Hepatic stellate cell (primary cell): Measurements from ENCODE around the gene CELSR1.

ENCODE experiments used
- DNase-seq: peaks from one replicate; pipeline ENCODE4 v3.0.0; 2011; ENCODE audit warnings: low spot score

CELSR1 gene

DNA sequence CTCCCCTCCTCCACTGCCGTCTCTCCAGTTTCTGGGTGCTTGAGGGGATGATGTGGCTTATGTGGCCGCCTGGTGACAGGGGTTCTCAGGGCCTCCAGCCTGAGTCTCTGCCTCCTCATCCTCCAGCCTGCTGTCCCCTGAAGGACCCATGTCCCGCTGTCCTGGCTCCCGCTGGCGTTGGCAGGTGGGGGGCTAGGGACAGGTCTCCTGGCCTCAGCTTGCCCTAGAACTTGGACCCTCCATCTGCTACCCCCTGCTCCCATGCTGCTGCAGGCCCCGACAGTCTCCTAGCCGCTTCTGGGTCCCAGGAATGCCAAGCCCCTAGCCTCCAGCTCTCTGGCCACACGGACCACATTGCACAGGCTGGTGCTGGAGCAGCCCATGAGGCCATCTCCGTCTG is 13.9 kb upstream of the CELSR1 start:
- no peak for DNase-seq

DNA sequence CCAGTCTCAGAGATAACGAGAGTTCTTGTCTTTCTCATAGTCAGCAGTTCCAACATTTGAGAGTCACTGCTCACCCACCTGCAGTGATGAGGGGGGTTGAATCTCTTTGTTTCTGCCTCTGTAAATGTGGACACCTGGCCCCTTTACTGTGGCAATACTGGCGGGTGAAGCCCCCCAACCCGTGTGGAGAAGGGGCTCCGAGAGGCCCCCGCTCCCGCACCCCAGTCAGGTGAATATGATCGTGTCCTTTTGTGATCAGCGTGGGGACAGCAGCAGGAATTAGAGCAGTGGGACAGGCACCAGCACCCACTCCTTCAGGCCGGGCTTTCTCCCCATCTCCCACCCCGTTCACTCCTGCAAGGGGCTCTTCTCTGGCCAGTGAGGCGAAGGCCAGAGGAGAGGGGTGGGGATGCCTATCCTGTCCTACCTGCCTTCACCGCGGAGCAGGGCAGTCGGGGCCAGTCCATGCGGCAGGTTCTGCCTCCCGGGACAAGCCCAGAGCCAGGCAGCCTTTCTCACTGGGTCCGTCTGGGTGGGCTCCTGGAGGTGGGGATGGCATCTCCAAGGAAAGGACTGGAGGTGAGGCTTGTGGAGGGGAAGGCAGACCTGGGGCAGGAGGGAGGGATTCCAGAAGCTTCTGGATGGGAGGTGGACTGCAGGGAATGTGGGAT is 12.7 kb upstream of the CELSR1 start:
- no peak for DNase-seq

- no peak for DNase-seq
Measured at GRCh38 chr22:46549563-46549840, 12.1 kb upstream of the CELSR1 start.

DNA sequence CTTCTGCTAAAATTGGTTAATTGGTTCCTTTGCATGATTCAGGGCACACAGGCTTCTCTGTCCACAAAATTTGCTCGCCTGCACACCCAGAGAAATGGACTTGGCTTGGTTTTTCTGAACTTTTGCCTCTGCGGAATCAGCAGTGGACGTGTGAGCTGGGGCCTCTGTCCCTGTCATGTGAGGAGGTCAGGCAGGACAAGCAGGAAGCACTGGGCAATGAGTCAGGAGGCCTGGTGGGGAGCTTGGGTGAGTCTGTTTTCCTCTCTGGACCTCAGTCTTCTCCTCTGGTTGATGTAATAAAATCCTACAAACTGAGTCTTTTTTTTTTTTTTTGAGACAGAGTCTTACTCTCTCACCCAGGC is 10.4 kb upstream of the CELSR1 start:
- peak; percentile 96 for DNase-seq

GRCh38 chr22:46547179-46547882 is 9.9 kb upstream of the CELSR1 start:
- peak; percentile 94 for DNase-seq

DNA sequence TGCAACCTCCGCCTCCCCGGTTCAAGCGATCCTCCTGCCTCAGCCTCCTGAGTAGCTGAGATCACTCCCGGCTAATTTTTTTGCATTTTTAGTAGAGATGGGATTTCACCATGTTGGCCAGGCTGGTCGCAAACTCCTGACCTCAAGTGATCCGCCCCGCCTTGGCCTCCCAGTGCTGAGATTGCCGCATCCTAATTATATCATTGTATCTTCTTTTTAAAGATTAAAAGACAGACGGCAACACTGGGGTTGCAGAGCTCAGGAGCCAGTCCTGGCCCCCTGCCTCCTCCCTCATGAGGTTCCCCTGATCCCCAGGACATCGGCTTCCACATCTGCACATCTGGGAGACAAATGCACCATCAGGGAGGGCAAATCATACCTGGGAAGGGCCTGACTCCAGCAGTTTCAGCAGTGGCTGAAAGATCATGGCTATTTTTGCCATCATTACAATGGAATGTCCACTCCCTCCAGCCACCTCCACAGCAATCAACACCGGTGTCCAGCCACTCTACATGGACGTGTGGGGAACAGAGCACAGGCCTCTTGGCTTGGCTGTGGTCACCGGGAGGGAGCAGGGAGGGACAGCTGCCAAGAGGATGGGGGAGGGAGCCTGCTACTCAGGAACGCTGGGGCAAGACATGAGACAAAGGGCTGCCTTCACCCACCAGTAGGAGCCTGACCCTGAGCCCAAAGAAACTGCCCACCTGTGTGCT is 9.2 kb upstream of the CELSR1 start:
- peak; percentile 68 for DNase-seq

- DNase-seq, result no peak
Measured at GRCh38 chr22:46545086-46545792, 7.8 kb upstream of the CELSR1 start.

GRCh38 chr22:46542011-46542985 is 4.9 kb upstream of the CELSR1 start:
- peak; percentile 93 for DNase-seq

GRCh38 chr22:46541536-46541935 is 4.1 kb upstream of the CELSR1 start:
- DNase-seq, result no peak

DNA sequence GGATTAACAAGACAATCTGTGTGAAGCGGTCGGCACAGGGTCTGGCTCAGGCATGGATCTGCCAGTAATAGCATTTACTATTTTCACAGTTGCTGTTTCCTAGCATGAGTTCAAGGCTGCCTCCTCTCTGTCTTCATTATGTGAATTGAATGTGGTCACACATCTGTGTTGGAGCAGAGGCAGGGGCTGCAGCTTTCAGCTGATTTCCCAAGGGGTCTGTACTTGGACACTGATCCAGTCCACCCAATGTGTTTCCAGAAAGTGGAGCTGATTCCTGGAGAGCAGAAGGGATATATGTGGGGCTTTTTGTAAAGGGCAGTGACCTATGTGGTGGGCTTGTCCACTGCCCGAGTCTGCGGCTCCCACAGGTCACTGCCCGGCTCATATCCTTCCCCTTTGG is 3.5 kb upstream of the CELSR1 start:
- DNase-seq, result no peak

GRCh38 chr22:46539169-46539568 is 1.7 kb upstream of the CELSR1 start:
- no peak for DNase-seq

- peak; percentile 52 for DNase-seq
Measured at GRCh38 chr22:46538814-46539160, 1.4 kb upstream of the CELSR1 start.

DNA sequence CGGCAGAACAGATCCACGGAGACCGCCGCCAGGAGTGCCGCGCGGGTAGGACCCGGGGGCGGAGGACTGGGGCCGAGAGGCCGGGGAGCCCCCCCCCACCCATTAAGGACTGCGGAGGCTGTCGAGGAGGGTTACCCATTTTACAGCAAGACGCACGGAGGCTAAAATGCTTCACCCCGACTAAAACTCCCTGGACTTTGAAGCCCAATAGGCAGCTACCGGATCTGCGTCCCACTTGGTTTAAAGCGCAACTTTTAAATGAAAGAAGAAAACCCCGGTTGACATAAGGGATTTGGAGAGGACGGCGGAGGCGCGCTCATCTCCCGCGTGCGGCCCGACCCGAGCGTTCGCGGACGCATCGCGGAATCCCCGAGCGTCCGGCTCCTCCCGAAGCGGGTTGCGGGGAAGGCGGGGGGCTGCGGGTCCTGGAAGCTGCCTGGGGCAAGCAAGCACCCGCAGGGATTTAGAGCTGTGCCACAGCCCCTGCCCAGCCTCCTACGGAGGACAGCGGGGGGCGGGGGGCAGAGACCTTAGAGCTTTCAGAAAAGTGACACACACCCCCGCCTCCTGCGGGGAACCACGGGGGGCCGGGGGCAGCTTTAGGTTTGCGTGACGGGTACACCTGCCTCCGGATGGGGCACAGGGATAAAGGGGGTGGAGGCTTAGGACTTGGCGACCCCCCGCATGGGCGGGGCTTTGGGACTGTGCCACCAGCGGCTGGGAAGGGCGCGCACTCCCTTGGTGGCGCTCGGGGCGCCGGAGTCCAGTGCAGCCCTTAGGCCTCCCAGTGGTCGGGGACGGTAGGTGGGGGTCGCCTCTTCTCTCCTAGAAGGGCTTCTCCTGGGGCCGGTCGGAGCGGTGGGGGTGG is 760 bp upstream of the CELSR1 start:
- no peak for DNase-seq

- no peak for DNase-seq
Measured at GRCh38 chr22:46536537-46537224, 739 bp downstream of the CELSR1 start.

GRCh38 chr22:46535876-46536536 is 1.4 kb downstream of the CELSR1 start:
- no peak for DNase-seq

GRCh38 chr22:46534901-46535630 is 2.4 kb downstream of the CELSR1 start:
- DNase-seq, result no peak

DNA sequence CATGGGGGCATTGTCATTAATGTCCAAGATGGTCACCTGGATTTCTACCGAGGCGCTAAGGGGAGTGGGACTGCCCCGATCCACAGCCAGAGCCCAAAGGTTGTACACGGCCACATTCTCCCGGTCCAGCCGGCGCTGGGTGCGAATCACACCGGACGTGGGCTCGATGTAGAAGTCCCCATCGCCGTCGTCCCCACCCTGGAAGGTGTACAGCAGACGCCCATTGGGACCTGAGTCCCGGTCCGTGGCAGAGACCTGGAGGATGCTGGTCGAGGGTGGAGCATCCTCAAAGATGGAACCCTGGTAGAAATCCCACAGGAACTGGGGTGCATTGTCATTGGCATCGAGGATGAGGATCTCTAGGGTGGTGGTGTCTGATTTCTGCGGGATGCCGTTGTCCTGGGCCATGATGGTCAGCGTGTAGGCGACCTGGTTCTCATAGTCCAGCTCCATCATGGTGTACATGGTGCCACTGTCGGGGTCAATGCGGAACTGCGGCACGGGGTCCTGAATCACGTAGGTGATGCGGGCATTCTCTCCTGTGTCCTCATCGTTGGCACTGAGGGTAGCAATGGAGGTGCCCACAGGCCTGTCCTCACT is 3.1 kb downstream of the CELSR1 start:
- no peak for DNase-seq

DNA sequence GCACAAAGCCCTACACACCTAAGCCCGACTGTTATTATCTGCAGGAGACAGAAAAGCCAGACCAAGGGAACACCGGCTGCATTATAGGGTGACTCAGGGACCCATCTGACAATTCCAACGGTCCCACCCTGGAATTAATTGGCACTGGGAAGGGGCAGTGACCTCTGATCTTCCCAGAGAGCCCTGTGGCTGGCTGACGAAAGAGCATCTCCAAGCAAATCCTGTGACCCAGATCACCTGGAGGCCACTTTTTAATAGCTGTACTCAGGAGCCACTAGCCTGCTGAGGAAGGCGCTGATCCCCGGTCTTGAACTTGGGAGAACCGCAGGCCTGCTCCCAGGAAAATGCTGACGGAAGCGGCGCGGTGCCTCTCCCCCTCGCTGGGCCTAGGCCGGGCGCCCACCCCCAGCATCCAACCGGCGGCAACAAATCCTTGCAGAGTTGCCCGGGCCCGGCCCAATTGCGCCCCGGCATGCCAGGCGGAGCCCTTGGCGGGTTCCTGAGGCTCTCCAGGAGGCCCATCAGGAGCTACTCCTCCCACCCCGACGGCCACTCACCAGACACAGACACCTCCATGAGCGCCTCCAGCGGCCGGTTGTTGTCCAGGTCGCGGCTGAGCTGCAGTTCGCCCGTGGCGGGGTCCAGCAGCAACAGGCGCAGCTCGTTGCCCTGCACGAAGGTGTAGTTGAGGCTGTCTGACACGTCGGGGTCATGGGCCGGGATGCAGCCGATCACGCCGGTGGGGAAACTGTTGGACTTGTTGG is 4.2 kb downstream of the CELSR1 start:
- DNase-seq, result no peak
